Measurements from ENCODE around the gene NXN.
"Not testable (repeated sequence)": the region's sequence is repeated elsewhere in the genome, so short reads cannot be mapped to it uniquely, and the experiment has no call there.

NXN gene

GRCh38 chr17:1005361-1005946, 25.9 kb upstream of the NXN start:
- no peak for DNase-seq

- DNase-seq, result no peak
Observed at GRCh38 chr17:1004769-1005295, 25.3 kb upstream of the NXN start.

- DNase-seq, result no peak
Observed at GRCh38 chr17:1003972-1004768, 24.6 kb upstream of the NXN start.

- no peak for DNase-seq
Observed at GRCh38 chr17:1003633-1003971, 24.0 kb upstream of the NXN start.

- no peak for DNase-seq
Observed at GRCh38 chr17:1002771-1003555, 23.4 kb upstream of the NXN start.

- DNase-seq, result no peak
Observed at GRCh38 chr17:1002412-1002753, 22.8 kb upstream of the NXN start.

GRCh38 chr17:1001640-1002411, 22.2 kb upstream of the NXN start:
- DNase-seq, result peak; percentile 24

- peak; percentile 50 for DNase-seq
Observed at GRCh38 chr17:1000597-1001461, 21.3 kb upstream of the NXN start.

GRCh38 chr17:998111-998510, 18.5 kb upstream of the NXN start:
- no peak for DNase-seq

- peak; percentile 97 for DNase-seq
Observed at GRCh38 chr17:996554-997344, 17.2 kb upstream of the NXN start, which contains the start of gene TIMM22. TIMM22 (plus strand) TSS chr17:997129; CDS start chr17:997143, 14 bp downstream.

- not testable (repeated sequence) for DNase-seq
Observed at GRCh38 chr17:995324-995723, 15.7 kb upstream of the NXN start.

- no peak for DNase-seq
Observed at GRCh38 chr17:992933-993332, 13.4 kb upstream of the NXN start.

GRCh38 chr17:988561-988960, 9.0 kb upstream of the NXN start:
- DNase-seq, result no peak

- no peak for DNase-seq
Observed at GRCh38 chr17:987931-988330, 8.4 kb upstream of the NXN start.

- no peak for DNase-seq
Observed at GRCh38 chr17:986322-986929, 6.8 kb upstream of the NXN start.

- DNase-seq, result no peak
Observed at GRCh38 chr17:983921-984320, 4.3 kb upstream of the NXN start.

- DNase-seq, result no peak
Observed at GRCh38 chr17:981292-981658, 1.7 kb upstream of the NXN start.

- DNase-seq, result peak; percentile 80
Observed at GRCh38 chr17:980406-981291, 1.1 kb upstream of the NXN start.

GRCh38 chr17:979212-979538, 401 bp downstream of the NXN start:
- no peak for DNase-seq

All from HCEC 1CT (cell line).